Measurements from ENCODE around the gene CFAP61.

- TF ChIP-seq POLR2A (IDR thresholded peaks at IDR 0.05; ENCODE audit: low read depth) (no peak), CTCF (IDR thresholded peaks at IDR 0.05) (no peak), POLR2AphosphoS5 (IDR thresholded peaks at IDR 0.05) (no peak)
These were observed 136.3 kb downstream of the CFAP61 start for GRCh38 chr20:20188647-20189046.
